SK-N-SH (cell line): ENCODE measurements around the gene KIF2A.

Source experiments
- EP300 ChIP-seq, 2 experiments: IDR thresholded peaks; 2 replicates each; pipeline versions ENCODE4 v1.4.0 to v1.6.1; 2012; ENCODE audit warnings: borderline replicate concordance in 1 of 2, low read depth in 1 of 2, low read length in 1 of 2
- EZH2phosphoT487 ChIP-seq: fragments of 200-600 bp; sonication (generic); IDR thresholded peaks from 2 replicates; pipeline ENCODE4 v1.6.1; 2017; ENCODE audit warnings: low read depth, mixed run types, mild to moderate bottlenecking, antibody characterized with exemption, moderate library complexity, borderline replicate concordance
- NFIC ChIP-seq: IDR thresholded peaks from 2 replicates; pipeline ENCODE4 v1.4.0; 2012; ENCODE audit warnings: borderline replicate concordance
- POLR2AphosphoS5 ChIP-seq: IDR thresholded peaks from 2 replicates; pipeline ENCODE4 v1.6.1; 2012; ENCODE audit warnings: low read depth, low read length
- SIN3A ChIP-seq: IDR thresholded peaks from 2 replicates; pipeline ENCODE4 v1.6.1; 2012; ENCODE audit warnings: low read depth, mild to moderate bottlenecking, low read length, moderate library complexity, borderline replicate concordance
- TCF12 ChIP-seq: IDR thresholded peaks from 2 replicates; pipeline ENCODE4 v1.4.0; 2012
- YY1 ChIP-seq: IDR thresholded peaks from 2 replicates; pipeline ENCODE4 v1.4.0; 2012; ENCODE audit warnings: low read depth, mild to moderate bottlenecking
- TF ChIP-seq, protein P1 (sequence below): fragments of 200-600 bp; sonication (generic); IDR thresholded peaks from 2 replicates; pipeline ENCODE4 v1.6.1; 2017; ENCODE audit warnings: antibody characterized with exemption, mild to moderate bottlenecking, moderate library complexity
- TF ChIP-seq, protein P2 (sequence below): IDR thresholded peaks from 2 replicates; pipeline ENCODE4 v1.4.0; 2012; ENCODE audit warnings: low read depth
- TF ChIP-seq, protein P3 (sequence below): IDR thresholded peaks from 2 replicates; pipeline ENCODE4 v1.4.0; 2012; ENCODE audit warnings: low read depth, borderline replicate concordance

DNA sequence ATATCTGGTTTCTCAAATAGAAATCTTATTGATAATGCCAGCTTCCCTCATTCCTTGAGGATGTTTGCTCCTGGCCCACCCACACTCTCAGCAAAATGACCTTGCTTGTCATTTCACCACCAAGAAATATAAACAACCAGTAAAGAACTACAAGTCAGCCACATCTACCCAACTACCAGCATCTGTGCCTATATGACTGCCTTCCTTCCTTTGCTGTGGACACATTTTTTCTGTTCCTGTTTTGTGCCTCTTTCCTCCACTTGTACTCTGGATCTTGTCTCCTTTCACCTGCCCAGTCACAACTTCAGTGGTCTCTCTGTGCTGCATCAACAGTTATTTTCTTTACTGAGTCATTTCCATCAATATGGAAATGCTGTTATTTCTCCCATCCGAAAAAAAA, 20.3 kb downstream of the KIF2A start:
- TF ChIP-seq, protein P1, sequence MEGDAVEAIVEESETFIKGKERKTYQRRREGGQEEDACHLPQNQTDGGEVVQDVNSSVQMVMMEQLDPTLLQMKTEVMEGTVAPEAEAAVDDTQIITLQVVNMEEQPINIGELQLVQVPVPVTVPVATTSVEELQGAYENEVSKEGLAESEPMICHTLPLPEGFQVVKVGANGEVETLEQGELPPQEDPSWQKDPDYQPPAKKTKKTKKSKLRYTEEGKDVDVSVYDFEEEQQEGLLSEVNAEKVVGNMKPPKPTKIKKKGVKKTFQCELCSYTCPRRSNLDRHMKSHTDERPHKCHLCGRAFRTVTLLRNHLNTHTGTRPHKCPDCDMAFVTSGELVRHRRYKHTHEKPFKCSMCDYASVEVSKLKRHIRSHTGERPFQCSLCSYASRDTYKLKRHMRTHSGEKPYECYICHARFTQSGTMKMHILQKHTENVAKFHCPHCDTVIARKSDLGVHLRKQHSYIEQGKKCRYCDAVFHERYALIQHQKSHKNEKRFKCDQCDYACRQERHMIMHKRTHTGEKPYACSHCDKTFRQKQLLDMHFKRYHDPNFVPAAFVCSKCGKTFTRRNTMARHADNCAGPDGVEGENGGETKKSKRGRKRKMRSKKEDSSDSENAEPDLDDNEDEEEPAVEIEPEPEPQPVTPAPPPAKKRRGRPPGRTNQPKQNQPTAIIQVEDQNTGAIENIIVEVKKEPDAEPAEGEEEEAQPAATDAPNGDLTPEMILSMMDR, result no peak
- TF ChIP-seq SIN3A (no peak), TCF12 (no peak), YY1 (no peak), EZH2phosphoT487 (no peak), NFIC (no peak), POLR2AphosphoS5 (no peak), EP300 (IDR thresholded peaks at IDR 0.05; ENCODE audit: borderline replicate concordance in 1 of 2, low read depth in 1 of 2, low read length in 1 of 2) (no peak)
- TF ChIP-seq, protein P2, sequence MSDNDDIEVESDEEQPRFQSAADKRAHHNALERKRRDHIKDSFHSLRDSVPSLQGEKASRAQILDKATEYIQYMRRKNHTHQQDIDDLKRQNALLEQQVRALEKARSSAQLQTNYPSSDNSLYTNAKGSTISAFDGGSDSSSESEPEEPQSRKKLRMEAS, result no peak
- TF ChIP-seq, protein P3, sequence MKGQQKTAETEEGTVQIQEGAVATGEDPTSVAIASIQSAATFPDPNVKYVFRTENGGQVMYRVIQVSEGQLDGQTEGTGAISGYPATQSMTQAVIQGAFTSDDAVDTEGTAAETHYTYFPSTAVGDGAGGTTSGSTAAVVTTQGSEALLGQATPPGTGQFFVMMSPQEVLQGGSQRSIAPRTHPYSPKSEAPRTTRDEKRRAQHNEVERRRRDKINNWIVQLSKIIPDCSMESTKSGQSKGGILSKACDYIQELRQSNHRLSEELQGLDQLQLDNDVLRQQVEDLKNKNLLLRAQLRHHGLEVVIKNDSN, result no peak
